Spleen (tissue), 7 donors: ENCODE measurements around the gene CDK14.

ENCODE experiments used
- CTCF ChIP-seq, 11 experiments: fragments of 200-600 bp in 7 of 11; fragments of 450-650 bp in 4 of 11; sonication (generic) in 4 of 11; IDR thresholded peaks in 8 of 11; conservative IDR thresholded peaks in 3 of 11; 1 replicate in 7 of 11; 2 replicates in 4 of 11; pipeline versions ENCODE4 v1.4.0 to v1.8.0; 2016 to 2021; ENCODE audit warnings: antibody characterized with exemption in 11 of 11, inconsistent platforms in 4 of 11, mild to moderate bottlenecking in 1 of 11
- POLR2A ChIP-seq, 3 donors: fragments of 450-650 bp; IDR thresholded peaks; one replicate each; pipeline ENCODE4 v1.5.1; 2017; ENCODE audit warnings: antibody characterized with exemption in 3 of 3, mild to moderate bottlenecking in 1 of 3
- POLR2AphosphoS5 ChIP-seq, 3 donors: sonication (generic); formaldehyde crosslinking; IDR thresholded peaks; one replicate each; pipeline ENCODE4 v1.5.1; 2017; ENCODE audit warnings: antibody characterized with exemption in 3 of 3
- donor health status: DM: no; HTN: no; CAD: no; lungs with moderate emphysema.
- donor health status: DM: no; HTN: no; CAD: no.
- donor health status: DM: no; HTN: no; CAD: no.

- TF ChIP-seq POLR2AphosphoS5 (IDR thresholded peaks at IDR 0.05): no peak
- TF ChIP-seq CTCF (IDR thresholded peaks at IDR 0.05 in 8 of 11, conservative IDR thresholded peaks at IDR 0.05 in 3 of 11): no peak
- TF ChIP-seq POLR2A (IDR thresholded peaks at IDR 0.05): no peak
Observed at GRCh38 chr7:91151916-91152315, 555.8 kb downstream of the CDK14 start.
